HFFc6 (cell line): ENCODE measurements around the gene ANTXR2. TPM values are rescaled to one million over a fixed set of nuclear protein-coding genes. Genes with fewer than 3 reads are reported as not detected.
A peak's percentile ranks its signal among the peaks of the same experiment; 100 is the strongest.

Experiments
- DNase-seq: peaks from one replicate; pipeline ENCODE4 v3.0.0-alpha.2; 2018
- H3K27ac Mint-ChIP-seq: 2 replicates; pipeline ENCODE4 v1.8.0; 2020; ENCODE audit warnings: mild to moderate bottlenecking, mixed read lengths
- H3K27me3 Mint-ChIP-seq: 2 replicates; pipeline ENCODE4 v1.8.0; 2021; ENCODE audit warnings: mild to moderate bottlenecking, moderate library complexity, mixed read lengths; ENCODE audit not compliant: insufficient read depth
- H3K36me3 Mint-ChIP-seq: 2 replicates; pipeline ENCODE4 v1.8.0; 2021; ENCODE audit warnings: low read depth, mixed read lengths
- H3K4me1 Mint-ChIP-seq: 2 replicates; pipeline ENCODE4 v1.8.0; 2020; ENCODE audit warnings: low read depth, mixed read lengths
- H3K4me3 Mint-ChIP-seq: 2 replicates; pipeline ENCODE4 v1.8.0; 2020; ENCODE audit warnings: mild to moderate bottlenecking, moderate library complexity, mixed read lengths
- H3K9me3 Mint-ChIP-seq: 2 replicates; pipeline ENCODE4 v1.8.0; 2020; ENCODE audit warnings: mild to moderate bottlenecking, mixed read lengths
- CTCF ChIP-seq: fragments of 200-600 bp; sonication (generic); IDR thresholded peaks from 2 replicates; pipeline ENCODE4 v1.5.0; 2021; ENCODE audit warnings: antibody characterized with exemption, mild to moderate bottlenecking
- total RNA-seq, 6 experiments: library from RNA; stranded (reverse); fragmentation: NEBNext Ultra II Directional; extraction: Animal tissue kit (Norgen Biotek cat#: 25700); gene quantifications; 2 replicates in 1 of 6; 3 replicates in 5 of 6; pipeline ENCODE4 v1.2.3, GENCODE V29; 2021

Gene ANTXR2
- total RNA-seq, 6 experiments from 2014 or later, result 137 to 198 (median 144) TPM

GRCh38 chr4:80043541-80043940, 29.5 kb downstream of the ANTXR2 start:
- TF ChIP-seq CTCF, result no peak
- Mint-ChIP-seq H3K27me3 (no peaks in the 10 kb centered on the region), H3K27ac (no peak overlapping the region), H3K9me3 (no peaks in the 10 kb centered on the region), H3K4me3 (no peak overlapping the region), H3K4me1 (peaks cover 43% of the 10 kb centered on the region), H3K36me3 (peaks cover 49% of the 10 kb centered on the region)
- no peak for DNase-seq

DNA sequence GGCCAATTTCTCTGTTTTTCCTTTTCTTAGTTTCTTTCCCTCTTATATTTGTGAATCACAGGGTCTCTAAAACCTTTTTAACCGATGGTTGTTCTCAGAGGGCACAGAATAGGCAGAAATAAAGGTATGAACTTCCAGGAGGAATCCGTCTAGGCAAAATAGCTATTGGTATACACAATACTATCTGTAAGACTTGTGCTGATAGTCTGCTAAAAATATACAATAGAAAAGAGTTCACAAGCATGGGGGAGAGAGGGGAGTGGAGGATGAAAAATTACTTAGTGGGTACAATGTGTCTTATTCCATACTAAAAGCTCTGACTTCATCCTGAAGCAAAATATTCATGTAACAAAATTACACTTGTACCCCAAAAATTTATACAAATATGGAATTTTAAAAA, 30.2 kb downstream of the ANTXR2 start:
- H3K4me3 Mint-ChIP-seq, result no peak overlapping the region
- H3K9me3 Mint-ChIP-seq, result no peaks in the 10 kb centered on the region
- H3K4me1 Mint-ChIP-seq, result peaks cover 49% of the 10 kb centered on the region
- no peaks in the 10 kb centered on the region; the same call in 1 of the 2 replicates for H3K27me3 Mint-ChIP-seq
- peaks cover 49% of the 10 kb centered on the region for H3K36me3 Mint-ChIP-seq
- H3K27ac Mint-ChIP-seq, result no peak overlapping the region
- no peak for DNase-seq
- no peak for TF ChIP-seq CTCF

DNA sequence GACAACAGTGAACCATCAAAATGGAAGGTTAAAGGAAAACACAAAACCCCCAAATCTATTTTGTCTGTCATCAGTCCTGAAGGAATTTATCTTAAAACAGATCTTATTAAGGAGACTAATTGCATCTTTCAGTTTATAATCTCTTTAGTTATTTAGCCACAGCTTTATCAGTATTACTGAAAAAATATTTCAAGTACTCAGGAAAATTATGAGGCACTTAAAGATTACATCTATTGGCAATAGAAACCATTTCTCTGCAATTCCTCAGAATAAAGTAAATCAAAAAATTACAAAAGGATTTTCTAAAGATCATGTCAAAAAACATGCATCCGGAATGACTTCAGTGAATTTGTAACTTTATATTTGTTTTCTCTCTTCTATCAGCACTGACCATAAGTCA, 35.2 kb downstream of the ANTXR2 start:
- no peak for TF ChIP-seq CTCF
- Mint-ChIP-seq H3K4me3 (peak overlapping the region; percentile 83; the same call in 1 of the 2 replicates), H3K27ac (peak overlapping the region; percentile 91), H3K4me1 (peaks cover 37% of the 10 kb centered on the region), H3K27me3 (no peaks in the 10 kb centered on the region; the same call in 1 of the 2 replicates), H3K36me3 (peaks cover 38% of the 10 kb centered on the region), H3K9me3 (no peaks in the 10 kb centered on the region)
- DNase-seq, result no peak

DNA sequence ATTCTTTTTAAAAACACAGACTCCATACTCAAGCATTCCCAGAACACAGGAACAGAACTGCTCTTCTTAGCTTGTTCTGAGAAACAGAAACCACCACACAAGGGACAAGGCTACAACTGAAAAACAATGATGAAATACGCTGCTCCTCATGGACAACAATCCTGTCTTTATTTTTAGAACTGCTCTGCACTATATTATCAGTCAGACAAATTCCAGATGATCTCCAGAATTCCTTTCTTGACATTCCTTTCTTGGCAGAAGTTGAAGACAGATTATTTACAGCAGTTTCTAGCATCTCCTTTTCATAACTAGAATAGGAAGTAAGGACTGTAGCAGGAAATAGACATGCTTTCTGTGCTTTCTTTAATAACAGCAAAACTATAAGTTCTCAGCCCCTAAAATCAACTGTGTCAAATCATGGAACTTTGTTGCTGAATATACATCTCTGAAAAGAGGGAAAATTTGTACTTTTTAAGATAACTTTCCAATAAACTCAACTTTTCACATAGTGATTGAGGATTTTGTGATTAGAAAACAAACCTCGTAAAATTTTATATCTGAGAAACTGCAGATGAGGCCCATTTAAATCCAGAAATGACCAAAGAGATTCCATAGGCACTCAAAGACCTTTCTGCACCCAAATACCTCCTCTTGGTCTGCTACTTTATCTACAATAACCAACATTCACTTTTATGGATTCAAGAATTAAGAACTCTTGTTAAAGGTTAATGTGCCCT, 35.9 kb downstream of the ANTXR2 start:
- DNase-seq, result peak; percentile 74
- Mint-ChIP-seq H3K36me3 (peaks cover 33% of the 10 kb centered on the region), H3K4me1 (peaks cover 37% of the 10 kb centered on the region), H3K9me3 (no peaks in the 10 kb centered on the region), H3K27ac (peak overlapping the region; percentile 91), H3K4me3 (peak overlapping the region; percentile 83), H3K27me3 (no peaks in the 10 kb centered on the region; the same call in 1 of the 2 replicates)
- TF ChIP-seq CTCF, result no peak

GRCh38 chr4:80036306-80036705, 36.7 kb downstream of the ANTXR2 start:
- no peak for DNase-seq
- H3K4me1 Mint-ChIP-seq, result peaks cover 37% of the 10 kb centered on the region
- H3K4me3 Mint-ChIP-seq, result no peak overlapping the region
- TF ChIP-seq CTCF, result no peak
- H3K36me3 Mint-ChIP-seq, result peaks cover 24% of the 10 kb centered on the region
- peak overlapping the region; percentile 91 for H3K27ac Mint-ChIP-seq
- H3K9me3 Mint-ChIP-seq, result no peaks in the 10 kb centered on the region
- H3K27me3 Mint-ChIP-seq, result no peaks in the 10 kb centered on the region; the same call in 1 of the 2 replicates
